ENCODE data around the gene KCNE5. TPM values are rescaled to one million over a fixed set of nuclear protein-coding genes. Genes with fewer than 3 reads are reported as not detected.

Gene KCNE5
- total and polyA plus RNA-seq, 9 of the 15 experiments (the other 6 are each of a cell fraction or from before 2014, with no cell fraction given), result 0.08 to 0.38 (median 0.21) TPM; not detected in 1

GRCh38 chrX:109632906-109633504 lies 8.0 kb upstream of the KCNE5 start:
- Histone ChIP-seq H4K20me1 (replicated peaks; ENCODE audit: control insufficient read depth, insufficient read depth, low read length) (no peaks in the 10 kb centered on the region), H3K4me2 (ENCODE audit: insufficient read depth, low read length) (no peak overlapping the region), H3K9me3 (replicated peaks; ENCODE audit: control insufficient read depth, insufficient read depth, low read depth, low read length) (no peaks in the 10 kb centered on the region), H3K27ac (ENCODE audit: extremely low read depth, low read depth, low read length) (no peak overlapping the region), H3K9me1 (ENCODE audit: control insufficient read depth, insufficient read depth, low read length) (no peaks in the 10 kb centered on the region), H2AFZ (ENCODE audit: low read depth, low read length) (no peak overlapping the region), H3K79me2 (ENCODE audit: control insufficient read depth, insufficient read depth, low read length) (no peaks in the 10 kb centered on the region), H3K36me3 (ENCODE audit: control insufficient read depth, insufficient read depth, low read length) (no peaks in the 10 kb centered on the region), H3K27me3 (ENCODE audit: control insufficient read depth in 2 of 2, insufficient read depth in 2 of 2, low read length in 2 of 2) (no peaks in the 10 kb centered on the region), H3K4me3 (no peak overlapping the region), H3K9ac (ENCODE audit: insufficient read depth in 1 of 2, low read depth in 2 of 2, low read length in 2 of 2) (no peak overlapping the region), H3K4me1 (replicated peaks in 1 of 2; ENCODE audit: control insufficient read depth in 2 of 2, insufficient read depth in 2 of 2, low read length in 2 of 2) (no peaks in the 10 kb centered on the region)
- DNase-seq (ENCODE audit: extremely low read depth in 1 of 4, low spot score in 3 of 4) (peak; percentile 15 to 36 (median 30)), ATAC-seq (no peak), FAIRE-seq (no peak)
- WGBS (ENCODE audit: insufficient coverage, low coverage, missing lambda C conversion rate), result 21% methylated on average over 5 of the region's 5 CpGs
- ChIA-PET POLR2A (no interaction called here), CTCF (ENCODE audit: low intra/inter-chr PET ratio) (interaction anchor here (2.5 kb wide), 1 partner anchor 147 kb away, joined by 29 read pairs; no protein-coding TSS in a partner anchor)
- in situ Hi-C loops (cut with MboI) (loop anchor here (10.0 kb wide), 1 partner anchor 148 kb away; the partner anchor contains the start of gene GUCY2F), intact Hi-C loops (cut with micrococcal nuclease) (loop anchor here (1.0 kb wide), 1 partner anchor 147 kb away; no protein-coding TSS in a partner anchor)
- BruUV-seq (replicated peaks), result no TSS peak
- TF ChIP-seq DEAF1 (CRISPR knock-in tag; IDR thresholded peaks at IDR 0.05), result peak; percentile 29; the same call in 1 of the 2 replicates
- no peak for TF ChIP-seq ZKSCAN1 (IDR thresholded peaks at IDR 0.05; ENCODE audit: low read depth, low read length)
- no peak for TF ChIP-seq TRIM25 (IDR thresholded peaks at IDR 0.05; ENCODE audit: borderline replicate concordance)
- TF ChIP-seq ETV1 (tag; conservative IDR thresholded peaks at IDR 0.05; ENCODE audit: low read depth), result no peak
- no peak for TF ChIP-seq PRMT5 (CRISPR knock-in tag; IDR thresholded peaks at IDR 0.05)
- no peak for TF ChIP-seq ZNF584 (CRISPR knock-in tag; IDR thresholded peaks at IDR 0.05; ENCODE audit: low read depth)
- no peak for TF ChIP-seq ZNF655 (CRISPR knock-in tag; IDR thresholded peaks at IDR 0.05)
- TF ChIP-seq ZNF507 (tag; conservative IDR thresholded peaks at IDR 0.05), result no peak
- peak; percentile 41 to 68 for TF ChIP-seq RAD21 (CRISPR knock-in tag; conservative IDR thresholded peaks at IDR 0.05 in 1 of 2, IDR thresholded peaks at IDR 0.05 in 1 of 2)

Data from K562 (cell line).